Hepatocyte (in vitro differentiated cells): ENCODE results near the gene CIT. TPM values are rescaled to one million over a fixed set of nuclear protein-coding genes. Genes with fewer than 3 reads are reported as not detected.
"Not testable (repeated sequence)": the region's sequence is repeated elsewhere in the genome, so short reads cannot be mapped to it uniquely, and the experiment has no call there.

ENCODE experiments used
- DNase-seq: peaks from one replicate; pipeline ENCODE4 v3.0.0-alpha.2; 2016; ENCODE audit warnings: low spot score
- H2AFZ ChIP-seq: fragments of 200-600 bp; sonication (generic); 2 replicates; pipeline ENCODE4 v1.6.0; 2016; ENCODE audit warnings: antibody characterized with exemption, mild to moderate bottlenecking
- H3K27ac ChIP-seq: fragments of 200-600 bp; sonication (generic); 2 replicates; pipeline ENCODE4 v1.5.1; 2016; ENCODE audit warnings: mild to moderate bottlenecking
- H3K27me3 ChIP-seq: fragments of 200-600 bp; sonication (generic); 2 replicates; pipeline ENCODE4 v1.6.1; 2016
- H3K36me3 ChIP-seq: fragments of 200-600 bp; sonication (generic); replicated peaks from 2 replicates; pipeline ENCODE4 v1.5.1; 2016; ENCODE audit warnings: low read depth; ENCODE audit not compliant: insufficient read depth
- H3K4me1 ChIP-seq: fragments of 200-600 bp; sonication (generic); 2 replicates; pipeline ENCODE4 v1.5.1; 2016; ENCODE audit warnings: mild to moderate bottlenecking, moderate library complexity; ENCODE audit not compliant: insufficient read depth
- H3K4me2 ChIP-seq: fragments of 200-600 bp; sonication (generic); 2 replicates; pipeline ENCODE4 v1.6.0; 2016
- H3K4me3 ChIP-seq: fragments of 200-600 bp; sonication (generic); 2 replicates; pipeline ENCODE4 v1.5.1; 2016; ENCODE audit warnings: mild to moderate bottlenecking
- H3K79me2 ChIP-seq: fragments of 200-600 bp; sonication (generic); 2 replicates; pipeline ENCODE4 v1.6.0; 2017; ENCODE audit warnings: mild to moderate bottlenecking
- H3K9me2 ChIP-seq: fragments of 200-600 bp; sonication (generic); replicated peaks from 2 replicates; pipeline ENCODE4 v1.6.0; 2017; ENCODE audit warnings: mild to moderate bottlenecking; ENCODE audit not compliant: insufficient read depth
- H3K9me3 ChIP-seq: fragments of 200-600 bp; sonication (generic); 2 replicates; pipeline ENCODE4 v1.5.1; 2016; ENCODE audit warnings: low read depth, mild to moderate bottlenecking
- H4K20me1 ChIP-seq: fragments of 200-600 bp; sonication (generic); 2 replicates; pipeline ENCODE4 v1.6.0; 2016; ENCODE audit warnings: mild to moderate bottlenecking; ENCODE audit not compliant: insufficient read depth, poor library complexity, severe bottlenecking
- EZH2 ChIP-seq: fragments of 200-600 bp; sonication (generic); IDR thresholded peaks from 2 replicates; pipeline ENCODE4 v1.6.1; 2016; ENCODE audit warnings: antibody characterized with exemption, mild to moderate bottlenecking, borderline replicate concordance
- EZH2phosphoT487 ChIP-seq: fragments of 200-600 bp; sonication (generic); IDR thresholded peaks from one replicate; pipeline ENCODE4 v1.6.1; 2018; ENCODE audit warnings: antibody characterized with exemption, mild to moderate bottlenecking, low read depth, moderate library complexity; ENCODE audit not compliant: unreplicated experiment, severe bottlenecking
- WGBS: methylation state at CpG from one replicate; pipeline ENCODE4 v1.1.6; 2016; ENCODE audit warnings: low lambda C conversion rate; ENCODE audit errors: missing lambda C conversion rate; 5-methylcytosine and 5-hydroxymethylcytosine counted together
- polyA plus RNA-seq: library from polyadenylated mRNA; unstranded; fragments of >200 nt; fragmentation: Nextera tagmentation; extraction: Ambion mirVana; gene quantifications from 2 replicates; pipeline ENCODE4 v1.2.1, GENCODE V29; 2016
- total RNA-seq: library from RNA; depleted of rRNA; stranded (reverse); fragments of >200 nt; gene quantifications from 2 replicates; pipeline ENCODE4 v1.2.3, GENCODE V29; 2014
- TF ChIP-seq, protein P1 (sequence below): fragments of 200-600 bp; sonication (generic); IDR thresholded peaks from 2 replicates; pipeline ENCODE4 v1.5.1; 2016; ENCODE audit warnings: antibody characterized with exemption, mild to moderate bottlenecking; ENCODE audit not compliant: poor library complexity

The CIT gene
- total and polyA plus RNA-seq, 2 experiments from 2014 or later, result 3.6 to 3.9 TPM

DNA sequence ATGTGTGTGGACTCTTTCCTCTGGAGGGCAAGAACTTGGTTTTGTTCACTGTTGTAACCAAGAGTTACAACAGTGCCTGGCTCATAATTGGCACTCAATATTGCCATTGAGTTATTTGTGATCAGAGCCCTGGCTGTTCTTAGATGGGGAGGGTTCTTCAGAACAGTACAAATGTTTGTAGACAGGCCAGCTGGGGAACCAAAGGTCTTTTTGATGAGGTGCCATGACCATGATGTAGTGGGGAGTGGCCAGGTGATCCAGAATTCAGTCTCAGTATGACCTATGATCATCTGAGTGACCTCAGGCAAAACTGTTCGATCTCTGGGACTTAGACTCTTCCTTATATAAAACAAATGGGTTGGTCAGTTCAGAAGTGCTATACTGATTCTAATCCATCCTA lies 212.5 kb downstream of the CIT start:
- Histone ChIP-seq H3K27ac (no peak overlapping the region), H3K4me3 (no peak overlapping the region), H3K79me2 (peaks cover 9% of the 10 kb centered on the region), H2AFZ (no peak overlapping the region), H3K36me3 (no peaks in the 10 kb centered on the region), H3K27me3 (no peaks in the 10 kb centered on the region), H3K4me2 (no peak overlapping the region), H3K4me1 (peaks cover 3% of the 10 kb centered on the region), H4K20me1 (no peaks in the 10 kb centered on the region), H3K9me2 (no peaks in the 10 kb centered on the region), H3K9me3 (no peaks in the 10 kb centered on the region)
- no peak for DNase-seq
- 95% methylated on average over 1 of the region's 1 CpG for WGBS
- TF ChIP-seq EZH2phosphoT487 (no peak), EZH2 (no peak)
- TF ChIP-seq, protein P1, sequence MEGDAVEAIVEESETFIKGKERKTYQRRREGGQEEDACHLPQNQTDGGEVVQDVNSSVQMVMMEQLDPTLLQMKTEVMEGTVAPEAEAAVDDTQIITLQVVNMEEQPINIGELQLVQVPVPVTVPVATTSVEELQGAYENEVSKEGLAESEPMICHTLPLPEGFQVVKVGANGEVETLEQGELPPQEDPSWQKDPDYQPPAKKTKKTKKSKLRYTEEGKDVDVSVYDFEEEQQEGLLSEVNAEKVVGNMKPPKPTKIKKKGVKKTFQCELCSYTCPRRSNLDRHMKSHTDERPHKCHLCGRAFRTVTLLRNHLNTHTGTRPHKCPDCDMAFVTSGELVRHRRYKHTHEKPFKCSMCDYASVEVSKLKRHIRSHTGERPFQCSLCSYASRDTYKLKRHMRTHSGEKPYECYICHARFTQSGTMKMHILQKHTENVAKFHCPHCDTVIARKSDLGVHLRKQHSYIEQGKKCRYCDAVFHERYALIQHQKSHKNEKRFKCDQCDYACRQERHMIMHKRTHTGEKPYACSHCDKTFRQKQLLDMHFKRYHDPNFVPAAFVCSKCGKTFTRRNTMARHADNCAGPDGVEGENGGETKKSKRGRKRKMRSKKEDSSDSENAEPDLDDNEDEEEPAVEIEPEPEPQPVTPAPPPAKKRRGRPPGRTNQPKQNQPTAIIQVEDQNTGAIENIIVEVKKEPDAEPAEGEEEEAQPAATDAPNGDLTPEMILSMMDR, result no peak

DNA sequence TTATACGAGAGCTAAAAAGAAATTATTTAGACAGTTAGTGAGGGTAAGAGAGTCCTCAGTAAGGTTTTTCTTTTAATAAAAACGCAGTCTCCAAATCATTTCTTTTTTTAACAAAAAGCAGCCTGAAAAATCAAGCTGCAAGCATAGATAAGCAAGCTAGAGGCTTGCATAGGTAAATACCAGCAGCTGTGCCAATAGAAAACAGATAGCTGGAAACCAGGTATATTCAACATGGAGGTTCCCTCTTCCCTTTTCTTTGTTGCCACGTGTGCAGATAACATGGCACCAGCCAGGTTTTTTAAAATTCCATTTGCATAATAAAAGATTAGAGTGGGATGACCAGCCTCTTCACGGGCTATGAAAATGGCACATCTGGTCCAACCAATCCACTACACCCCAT lies 215.2 kb downstream of the CIT start:
- Histone ChIP-seq H3K9me3 (no peaks in the 10 kb centered on the region), H3K27ac (no peak overlapping the region), H3K79me2 (no peaks in the 10 kb centered on the region), H3K36me3 (no peaks in the 10 kb centered on the region), H3K4me2 (no peak overlapping the region), H3K9me2 (no peaks in the 10 kb centered on the region), H4K20me1 (no peaks in the 10 kb centered on the region), H3K4me3 (no peak overlapping the region), H3K4me1 (no peaks in the 10 kb centered on the region), H3K27me3 (no peaks in the 10 kb centered on the region), H2AFZ (no peak overlapping the region)
- DNase-seq, result no peak
- WGBS, result 60% methylated on average over 4 of the region's 4 CpGs
- no peak for TF ChIP-seq EZH2
- TF ChIP-seq EZH2phosphoT487, result no peak
- TF ChIP-seq, protein P1, result no peak

DNA sequence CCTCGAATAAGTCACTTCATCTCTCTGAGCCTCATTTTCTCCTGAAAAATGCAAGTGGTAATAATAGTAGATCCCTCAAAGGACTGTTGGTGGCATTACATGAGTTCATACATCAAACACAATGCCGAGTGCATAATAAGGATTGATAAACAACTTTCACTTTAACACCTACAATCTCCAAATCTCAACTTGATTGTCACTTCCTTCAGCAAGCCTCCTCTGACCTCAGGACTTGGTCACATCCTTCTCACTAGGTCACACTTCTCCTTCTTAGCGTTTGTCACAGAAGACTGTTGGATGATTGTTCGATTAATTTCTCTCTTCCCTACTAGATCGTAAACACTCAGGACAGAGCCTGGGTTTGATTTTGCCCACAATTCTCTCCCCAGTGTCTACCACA lies 217.0 kb downstream of the CIT start:
- H3K79me2 ChIP-seq, result no peaks in the 10 kb centered on the region
- TF ChIP-seq EZH2phosphoT487 (no peak), EZH2 (no peak)
- TF ChIP-seq, protein P1, result no peak
- DNase-seq, result no peak
- H3K27me3 ChIP-seq, result no peaks in the 10 kb centered on the region
- H3K4me2 ChIP-seq, result no peak overlapping the region
- H4K20me1 ChIP-seq, result no peaks in the 10 kb centered on the region
- 90% methylated on average over 5 of the region's 5 CpGs for WGBS
- H3K36me3 ChIP-seq, result no peaks in the 10 kb centered on the region
- no peak overlapping the region for H3K4me3 ChIP-seq
- H3K9me2 ChIP-seq, result no peaks in the 10 kb centered on the region
- no peaks in the 10 kb centered on the region for H3K9me3 ChIP-seq
- H3K4me1 ChIP-seq, result no peaks in the 10 kb centered on the region
- H3K27ac ChIP-seq, result no peak overlapping the region
- H2AFZ ChIP-seq, result no peak overlapping the region

DNA sequence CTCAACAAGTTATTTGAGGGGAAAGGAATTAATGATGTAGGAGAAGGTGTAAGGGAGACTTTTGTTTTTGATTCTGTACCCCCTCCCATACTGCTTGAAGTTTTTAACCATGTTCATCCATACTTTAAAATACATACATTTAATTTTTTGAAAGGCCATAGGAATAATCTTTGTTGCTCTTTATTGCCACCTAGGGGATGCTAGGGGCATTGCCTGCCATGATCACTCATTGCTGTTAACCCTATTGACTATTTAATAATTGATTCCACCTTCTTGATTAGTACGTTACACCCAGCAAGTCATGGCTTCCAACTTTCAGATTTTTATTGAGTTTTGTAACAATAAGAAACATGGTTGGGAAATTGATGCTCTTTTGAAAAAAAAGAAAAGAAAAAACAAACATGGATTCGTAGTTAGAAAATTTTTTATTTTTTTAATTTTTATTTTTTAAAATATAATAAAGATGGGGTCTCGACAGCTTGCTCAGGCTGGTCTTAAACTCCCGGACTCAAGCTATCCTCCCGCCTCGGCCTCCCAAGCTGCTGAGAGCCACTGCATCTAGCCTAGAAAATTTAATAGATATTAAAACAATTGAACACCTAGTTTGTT lies 217.7 kb downstream of the CIT start:
- H3K27ac ChIP-seq, result no peak overlapping the region
- H2AFZ ChIP-seq, result no peak overlapping the region
- no peaks in the 10 kb centered on the region for H3K79me2 ChIP-seq
- H3K4me1 ChIP-seq, result no peaks in the 10 kb centered on the region
- H4K20me1 ChIP-seq, result no peaks in the 10 kb centered on the region
- no peak overlapping the region for H3K4me3 ChIP-seq
- H3K27me3 ChIP-seq, result no peaks in the 10 kb centered on the region
- no peaks in the 10 kb centered on the region for H3K9me3 ChIP-seq
- H3K4me2 ChIP-seq, result no peak overlapping the region
- no peak for TF ChIP-seq EZH2phosphoT487
- TF ChIP-seq, protein P1, result peak; percentile 69
- no peaks in the 10 kb centered on the region for H3K36me3 ChIP-seq
- H3K9me2 ChIP-seq, result no peaks in the 10 kb centered on the region
- 45% methylated on average over 6 of the region's 6 CpGs for WGBS
- peak; percentile 54 for DNase-seq

DNA sequence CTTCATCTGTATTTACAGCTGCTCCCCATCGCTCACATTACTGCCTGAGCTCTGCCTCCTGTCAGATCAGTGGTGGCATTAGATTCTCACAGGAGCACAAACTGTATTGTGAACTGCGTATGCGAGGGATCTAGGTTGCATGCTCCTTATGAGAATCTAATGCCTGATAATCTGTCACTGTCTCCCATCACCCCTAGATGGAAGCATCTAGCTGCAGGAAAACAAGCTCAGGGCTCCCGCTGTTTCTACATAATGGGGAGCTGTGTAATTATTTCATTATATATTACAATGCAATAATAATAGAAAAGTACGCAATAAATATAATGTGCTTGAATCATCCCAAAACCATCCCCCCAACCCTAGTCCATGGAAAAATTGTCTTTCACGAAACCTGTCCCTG lies 219.0 kb downstream of the CIT start:
- not testable (repeated sequence) for H3K27me3 ChIP-seq, DNase-seq, H3K4me1 ChIP-seq, H3K79me2 ChIP-seq, H3K27ac ChIP-seq, H2AFZ ChIP-seq, H3K4me3 ChIP-seq, H3K36me3 ChIP-seq, H4K20me1 ChIP-seq, H3K9me2 ChIP-seq, H3K4me2 ChIP-seq, H3K9me3 ChIP-seq
- 91% methylated on average over 6 of the region's 6 CpGs for WGBS
